CD4-positive, alpha-beta memory T cell (primary cell): ENCODE results near the gene NR3C1. TPM values are rescaled to one million over a fixed set of nuclear protein-coding genes. Genes with fewer than 3 reads are reported as not detected.
A peak's percentile ranks its signal among the peaks of the same experiment; 100 is the strongest.

Experiments
- CTCF ChIA-PET: fragments of 350-600 bp; sonication (Branson Sonifier 250); formaldehyde crosslinking; loops from one replicate; lab custom pipeline; 2021; ENCODE audit warnings: inconsistent platforms; ENCODE audit not compliant: partially characterized antibody; lab: Charles Lee
- POLR2A ChIA-PET: fragments of 350-600 bp; sonication (Branson Sonifier 250); formaldehyde crosslinking; loops from one replicate; lab custom pipeline; 2021; ENCODE audit not compliant: partially characterized antibody; lab: Charles Lee
- DNase-seq, 5 donors: peaks; one replicate each; pipeline versions ENCODE4 v3.0.0 to v3.0.0-alpha.2; 2020 to 2022; ENCODE audit warnings: mixed read lengths in 1 of 5
- H3K27ac ChIP-seq: one replicate; pipeline ENCODE4 v1.7.0; 2013; ENCODE audit warnings: low read depth, low read length
- H3K27me3 ChIP-seq: 2 replicates; pipeline ENCODE4 v1.7.0; 2013; ENCODE audit warnings: mild to moderate bottlenecking, low read length, moderate library complexity; ENCODE audit not compliant: insufficient read depth
- H3K36me3 ChIP-seq: 2 replicates; pipeline ENCODE4 v1.7.0; 2013; ENCODE audit warnings: mild to moderate bottlenecking, low read length, moderate library complexity; ENCODE audit not compliant: insufficient read depth
- H3K4me1 ChIP-seq: 2 replicates; pipeline ENCODE4 v1.7.0; 2013; ENCODE audit warnings: mild to moderate bottlenecking, low read length, moderate library complexity; ENCODE audit not compliant: insufficient read depth
- H3K4me3 ChIP-seq, 2 donors: one replicate each; pipeline ENCODE4 v1.7.0; 2013; ENCODE audit warnings: low read length in 2 of 2, mild to moderate bottlenecking in 1 of 2
- H3K9me3 ChIP-seq, 2 donors: one replicate each; pipeline ENCODE4 v1.7.0; 2013; ENCODE audit warnings: low read length in 2 of 2, control low read depth in 1 of 2; ENCODE audit not compliant: control insufficient read depth in 1 of 2
- H3K27ac Mint-ChIP-seq, 7 donors: one replicate each; pipeline ENCODE4 v1.8.0; 2020 to 2021; ENCODE audit warnings: mixed read lengths in 7 of 7, mild to moderate bottlenecking in 6 of 7, inconsistent platforms in 3 of 7, moderate library complexity in 3 of 7
- H3K27me3 Mint-ChIP-seq, 2 donors: one replicate each; pipeline ENCODE4 v1.8.0; 2020 to 2021; ENCODE audit warnings: mixed read lengths in 2 of 2
- H3K36me3 Mint-ChIP-seq, 2 donors: one replicate each; pipeline ENCODE4 v1.8.0; 2020 to 2021; ENCODE audit warnings: mixed read lengths in 2 of 2, inconsistent platforms in 1 of 2, mild to moderate bottlenecking in 1 of 2
- H3K4me1 Mint-ChIP-seq, 4 donors: one replicate each; pipeline ENCODE4 v1.8.0; 2020 to 2021; ENCODE audit warnings: mixed read lengths in 4 of 4, mild to moderate bottlenecking in 1 of 4
- H3K4me3 Mint-ChIP-seq, 8 donors: one replicate each; pipeline ENCODE4 v1.8.0; 2020 to 2021; ENCODE audit warnings: mixed read lengths in 8 of 8, mild to moderate bottlenecking in 7 of 8, moderate library complexity in 6 of 8, inconsistent platforms in 3 of 8
- H3K9me3 Mint-ChIP-seq, 8 donors: one replicate each; pipeline ENCODE4 v1.8.0; 2020 to 2021; ENCODE audit warnings: mixed read lengths in 8 of 8, mild to moderate bottlenecking in 5 of 8, inconsistent platforms in 3 of 8, moderate library complexity in 1 of 8
- intact Hi-C: fragments of 100-400 bp; cut with micrococcal nuclease; formaldehyde crosslinking; loops from one replicate; pipeline ENCODE4 v1.15.1; 2023
- polyA plus RNA-seq, 2 donors: library from polyadenylated mRNA; unstranded; fragments of 300-500 nt; fragmentation: Illumina TruSeq; gene quantifications; one replicate each; pipeline ENCODE4 v1.2.3, GENCODE V29; 2021
- total RNA-seq, 2 experiments: library from RNA; stranded (reverse); gene quantifications; one replicate each; pipeline ENCODE4 v1.2.3, GENCODE V29; 2021

Gene NR3C1
- total and polyA plus RNA-seq, 4 experiments from 2014 or later = 92.0 to 164 (median 143) TPM

DNA sequence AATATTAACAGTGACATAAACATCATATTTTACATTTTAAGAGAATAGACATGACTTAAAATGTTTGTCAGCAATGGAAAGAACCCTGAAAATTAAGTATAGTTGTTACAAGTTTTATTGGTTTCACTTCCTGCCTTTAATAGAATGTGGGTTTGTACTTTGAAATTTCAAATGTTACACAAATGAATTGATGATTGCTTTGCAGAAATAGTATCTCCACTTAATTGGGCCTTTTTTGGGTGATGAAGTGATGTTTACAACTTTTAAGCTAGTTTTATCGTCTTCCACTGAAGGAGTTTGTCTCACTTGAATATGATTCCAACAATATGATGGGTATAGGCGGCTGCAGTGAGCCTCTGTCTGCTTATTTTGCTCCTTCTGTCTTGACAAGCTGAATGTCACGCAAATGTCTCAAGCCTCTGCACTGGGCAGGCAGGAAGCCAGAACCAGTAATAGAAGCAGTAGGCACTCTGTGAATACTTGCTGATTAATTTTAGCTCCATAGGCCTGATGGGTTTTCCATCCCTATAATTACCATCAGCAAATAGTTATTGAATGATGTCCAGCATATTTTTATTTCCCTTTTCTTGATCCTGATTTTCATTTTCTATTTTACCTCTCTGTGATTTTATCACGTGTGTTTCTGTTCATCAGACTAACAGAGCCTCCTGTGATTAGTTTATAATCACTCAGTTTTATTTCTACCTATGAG lies 10.6 kb upstream of the NR3C1 start:
- peaks cover 87% of the 10 kb centered on the region for H3K4me1 ChIP-seq
- H3K9me3 ChIP-seq = no peaks in the 10 kb centered on the region
- Mint-ChIP-seq H3K36me3 (peaks cover 0 to 2% of the 10 kb centered on the region in 2 donors), H3K9me3 (no peaks in the 10 kb centered on the region), H3K27ac (peak overlapping the region; percentile 4 to 92 (median 72)), H3K27me3 (no peaks in the 10 kb centered on the region), H3K4me1 (peaks cover 30 to 64% (median 48%) of the 10 kb centered on the region in 4 donors), H3K4me3 (peak overlapping the region; percentile 28 to 73 (median 63))
- intact Hi-C loops = no loop called here
- no peaks in the 10 kb centered on the region for H3K36me3 ChIP-seq
- peak overlapping the region; percentile 33 for H3K27ac ChIP-seq
- ChIA-PET CTCF (interaction anchor here (1.1 to 3.1 kb wide), 5 partner anchors 10 to 644 kb away, joined by 3 to 19 read pairs (median 5); partner anchors contain the start of genes ARHGAP26 and NR3C1), POLR2A (interaction anchor here (1.0 to 6.4 kb wide), 4 partner anchors 10 to 773 kb away, joined by 3 to 125 read pairs (median 32); partner anchors contain the start of gene NR3C1)
- no peaks in the 10 kb centered on the region for H3K27me3 ChIP-seq
- no peak overlapping the region for H3K4me3 ChIP-seq
- DNase-seq = peak in 1 of 5 donors; percentile 44

GRCh38 chr5:143412661-143413342 lies 9.3 kb upstream of the NR3C1 start:
- no peak overlapping the region for H3K4me3 ChIP-seq
- peaks cover 79% of the 10 kb centered on the region for H3K4me1 ChIP-seq
- DNase-seq = no peak
- Mint-ChIP-seq H3K27me3 (no peaks in the 10 kb centered on the region), H3K27ac (peak overlapping the region; percentile 1 to 92 (median 54)), H3K36me3 (peaks cover 0 to 2% of the 10 kb centered on the region in 2 donors), H3K4me1 (peaks cover 25 to 54% (median 40%) of the 10 kb centered on the region in 4 donors), H3K9me3 (no peaks in the 10 kb centered on the region), H3K4me3 (peak overlapping the region in 4 of 8 donors; percentile 3 to 55 (median 41))
- no peak overlapping the region for H3K27ac ChIP-seq
- CTCF ChIA-PET = interaction anchor here (1.1 to 3.1 kb wide), 4 partner anchors 9 to 643 kb away, joined by 3 to 19 read pairs (median 10); partner anchors contain the start of genes ARHGAP26 and NR3C1
- no peaks in the 10 kb centered on the region for H3K36me3 ChIP-seq
- POLR2A ChIA-PET = interaction anchor here (1.4 to 6.4 kb wide), 4 partner anchors 9 to 21 kb away, joined by 4 to 125 read pairs (median 34); partner anchors contain the start of gene NR3C1
- H3K27me3 ChIP-seq = no peaks in the 10 kb centered on the region
- H3K9me3 ChIP-seq = no peaks in the 10 kb centered on the region
- intact Hi-C loops = no loop called here

DNA sequence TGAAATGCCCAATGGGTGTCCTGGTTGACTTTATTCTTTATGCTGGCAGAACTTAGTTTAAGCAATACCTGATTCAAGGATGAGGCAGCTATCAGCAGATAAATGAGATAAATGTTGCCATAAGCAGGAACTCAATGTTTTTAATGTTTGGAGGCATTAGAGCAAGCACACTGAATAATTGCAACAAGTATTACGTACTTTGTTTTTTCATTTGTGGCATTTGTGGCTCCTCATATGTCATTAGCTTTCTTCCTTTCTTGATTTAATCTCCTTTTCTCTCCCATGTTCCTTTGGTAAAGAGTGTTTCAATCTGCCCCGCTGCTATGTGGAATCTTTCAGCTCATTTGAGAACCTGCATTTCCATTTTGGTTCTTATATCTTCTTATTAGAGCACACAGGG lies 6.4 kb upstream of the NR3C1 start:
- Mint-ChIP-seq H3K27me3 (no peaks in the 10 kb centered on the region), H3K36me3 (peaks cover 0 to 8% of the 10 kb centered on the region in 2 donors), H3K4me1 (peaks cover 25 to 57% (median 41%) of the 10 kb centered on the region in 4 donors), H3K27ac (peak overlapping the region; percentile 17 to 95 (median 87)), H3K9me3 (peaks cover 0 to 2% (median 0%) of the 10 kb centered on the region in 8 donors), H3K4me3 (peak overlapping the region in 4 of 8 donors; percentile 1 to 54 (median 25))
- Histone ChIP-seq H3K27me3 (no peaks in the 10 kb centered on the region), H3K27ac (peak overlapping the region; percentile 21), H3K4me3 (no peak overlapping the region), H3K4me1 (peaks cover 64% of the 10 kb centered on the region), H3K36me3 (no peaks in the 10 kb centered on the region), H3K9me3 (no peaks in the 10 kb centered on the region)
- POLR2A ChIA-PET = interaction anchor here (1.0 to 6.4 kb wide), 8 partner anchors 9 to 778 kb away, joined by 3 to 125 read pairs (median 5); no protein-coding TSS in a partner anchor
- peak; percentile 50 to 72 (median 60) for DNase-seq
- CTCF ChIA-PET = interaction anchor here (0.7 to 2.6 kb wide), 6 partner anchors 9 to 782 kb away, joined by 3 to 10 read pairs (median 4); no protein-coding TSS in a partner anchor
- intact Hi-C loops = loop anchor here (1.0 kb wide), 1 partner anchor 24 kb away; no protein-coding TSS in a partner anchor

DNA sequence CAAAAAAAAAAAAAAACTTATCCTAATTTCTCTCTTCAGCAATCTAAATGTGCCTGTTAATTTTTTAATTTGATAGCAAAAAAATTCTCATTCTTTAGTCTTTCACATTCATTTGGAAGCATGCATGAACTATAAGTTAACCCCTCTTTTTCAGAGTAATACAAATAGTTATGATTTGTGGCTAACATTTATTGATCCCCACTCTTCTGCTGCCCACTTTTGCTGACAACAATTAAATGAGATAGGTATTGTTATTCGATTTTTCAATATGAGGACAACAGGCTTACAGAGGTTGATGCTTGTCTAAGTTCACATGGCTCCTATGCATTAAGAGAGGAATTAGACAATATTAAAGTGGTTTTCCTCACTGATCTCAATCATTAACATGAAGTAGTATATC lies 2.9 kb upstream of the NR3C1 start:
- Histone ChIP-seq H3K4me1 (peaks cover 38% of the 10 kb centered on the region), H3K9me3 (no peaks in the 10 kb centered on the region), H3K27ac (no peak overlapping the region), H3K36me3 (no peaks in the 10 kb centered on the region), H3K27me3 (no peaks in the 10 kb centered on the region), H3K4me3 (no peak overlapping the region)
- intact Hi-C loops = no loop called here
- Mint-ChIP-seq H3K36me3 (peaks cover 0 to 21% of the 10 kb centered on the region in 2 donors), H3K4me1 (peaks cover 14 to 37% (median 27%) of the 10 kb centered on the region in 4 donors), H3K4me3 (peak overlapping the region in 4 of 8 donors; percentile 47 to 74 (median 58)), H3K27me3 (no peaks in the 10 kb centered on the region), H3K27ac (peak overlapping the region in 6 of 7 donors; percentile 43 to 100 (median 79)), H3K9me3 (peaks cover 0 to 3% (median 0%) of the 10 kb centered on the region in 8 donors)
- ChIA-PET POLR2A (no interaction called here), CTCF (no interaction called here)
- no peak for DNase-seq

DNA sequence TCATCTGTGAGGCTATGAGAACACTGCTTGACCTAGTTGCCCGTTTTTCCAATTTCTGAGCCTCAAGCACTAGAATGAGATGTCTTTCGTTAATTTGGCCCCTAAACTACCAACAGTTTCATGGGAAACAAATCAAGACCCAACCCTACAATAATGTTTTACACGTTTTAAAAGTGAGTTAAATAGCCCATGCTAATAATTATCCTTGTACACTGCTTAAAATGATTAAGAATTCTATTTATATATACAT lies 2.3 kb upstream of the NR3C1 start:
- H3K4me1 Mint-ChIP-seq = peaks cover 21 to 43% (median 32%) of the 10 kb centered on the region in 4 donors
- peak overlapping the region; percentile 96 to 100 (median 99) for H3K27ac Mint-ChIP-seq
- H3K36me3 Mint-ChIP-seq = peaks cover 2 to 26% of the 10 kb centered on the region in 2 donors
- Histone ChIP-seq H3K27ac (peak overlapping the region; percentile 90), H3K4me3 (peak overlapping the region; percentile 82 to 93), H3K27me3 (no peaks in the 10 kb centered on the region), H3K36me3 (no peaks in the 10 kb centered on the region), H3K4me1 (peaks cover 38% of the 10 kb centered on the region), H3K9me3 (no peaks in the 10 kb centered on the region)
- CTCF ChIA-PET = no interaction called here
- POLR2A ChIA-PET = no interaction called here
- no peaks in the 10 kb centered on the region for H3K27me3 Mint-ChIP-seq
- intact Hi-C loops = loop anchor here (1.0 to 2.0 kb wide), 4 partner anchors 183 to 783 kb away; no protein-coding TSS in a partner anchor
- peak overlapping the region; percentile 92 to 97 (median 93) for H3K4me3 Mint-ChIP-seq
- peaks cover 0 to 3% (median 0%) of the 10 kb centered on the region in 8 donors for H3K9me3 Mint-ChIP-seq
- DNase-seq = no peak

DNA sequence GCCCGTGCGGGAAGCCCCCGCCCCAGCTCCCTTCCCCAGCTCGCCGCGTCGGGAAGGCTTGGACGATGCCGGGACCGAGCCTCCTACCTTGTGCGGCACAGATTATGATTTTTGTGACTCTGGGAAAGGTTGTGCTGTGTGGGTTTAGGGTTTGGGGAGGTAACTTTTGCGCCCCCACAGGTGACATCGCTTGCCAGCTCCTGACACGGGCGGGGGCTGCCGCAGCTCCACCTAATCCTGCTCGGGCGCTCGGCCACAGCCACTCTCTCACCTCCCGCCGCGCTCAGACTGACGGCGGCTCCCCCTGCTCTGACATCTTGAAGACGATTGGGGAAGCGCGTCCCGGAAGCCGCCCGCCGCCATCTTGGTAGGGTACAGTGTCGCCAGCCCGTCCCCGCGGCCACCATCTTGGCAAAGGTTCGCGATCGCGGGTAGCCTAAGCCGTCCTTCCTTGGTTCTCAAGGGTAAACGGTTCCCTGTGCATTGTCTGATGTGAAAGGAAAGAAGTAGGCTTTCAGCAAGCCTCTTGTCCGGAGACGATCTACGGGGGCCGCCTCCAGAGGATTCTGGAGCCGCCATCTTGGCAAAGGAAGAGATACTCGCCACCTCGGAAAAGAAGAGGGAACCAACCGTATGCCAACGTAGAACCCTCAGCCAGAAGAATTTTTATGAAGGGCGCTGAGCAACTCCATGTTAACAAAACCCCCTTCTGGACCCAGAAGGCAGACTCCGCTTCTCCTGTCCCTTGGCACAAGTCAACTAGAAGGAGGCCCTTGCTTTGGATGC lies 1.8 kb upstream of the NR3C1 start:
- H3K4me3 ChIP-seq = peak overlapping the region; percentile 82 to 93
- peak overlapping the region; percentile 92 to 97 (median 93) for H3K4me3 Mint-ChIP-seq
- H3K4me1 ChIP-seq = peaks cover 38% of the 10 kb centered on the region
- peak overlapping the region; percentile 96 to 100 (median 99) for H3K27ac Mint-ChIP-seq
- ChIA-PET POLR2A (interaction anchor here (0.8 to 5.1 kb wide), 36 partner anchors 8 to 1722 kb away, joined by 3 to 250 read pairs (median 5); partner anchors contain the start of genes ARHGAP26, KCTD16, RNF14 and YIPF5), CTCF (interaction anchor here (0.8 to 3.0 kb wide), 14 partner anchors 8 to 788 kb away, joined by 3 to 64 read pairs (median 4); no protein-coding TSS in a partner anchor)
- H3K9me3 ChIP-seq = no peaks in the 10 kb centered on the region
- H3K36me3 Mint-ChIP-seq = peaks cover 7 to 31% of the 10 kb centered on the region in 2 donors
- intact Hi-C loops = loop anchor here (1.0 to 2.0 kb wide), 4 partner anchors 182 to 784 kb away; no protein-coding TSS in a partner anchor
- peaks cover 0 to 3% (median 0%) of the 10 kb centered on the region in 8 donors for H3K9me3 Mint-ChIP-seq
- DNase-seq = peak; percentile 89 to 94 (median 91)
- peak overlapping the region; percentile 90 for H3K27ac ChIP-seq
- peaks cover under 1% of the 10 kb centered on the region for H3K36me3 ChIP-seq
- H3K27me3 Mint-ChIP-seq = no peaks in the 10 kb centered on the region
- H3K4me1 Mint-ChIP-seq = peaks cover 23 to 44% (median 35%) of the 10 kb centered on the region in 4 donors
- H3K27me3 ChIP-seq = no peaks in the 10 kb centered on the region
